H1 (cell line): Measurements from ENCODE around the gene MRPL22. TPM values are rescaled to one million over a fixed set of nuclear protein-coding genes. Genes with fewer than 3 reads are reported as not detected.

ENCODE experiments used
- BRCA1 ChIP-seq: IDR thresholded peaks from 2 replicates; pipeline ENCODE4 v1.6.1; 2012; ENCODE audit warnings: low read depth, low read length, improper control_type of control experiment
- CBX5 ChIP-seq: fragments of 300-800, 300-1000 bp; sonication (generic); IDR thresholded peaks from 2 replicates; pipeline ENCODE4 v1.7.1; 2016; ENCODE audit warnings: antibody characterized with exemption, low read length, low read depth
- EP300 ChIP-seq, 2 experiments: IDR thresholded peaks; 1 replicate in 1 of 2; 2 replicates in 1 of 2; pipeline ENCODE4 v1.6.1; 2011 to 2012; ENCODE audit warnings: low read depth in 2 of 2, low read length in 2 of 2, mild to moderate bottlenecking in 2 of 2, borderline replicate concordance in 1 of 2, inconsistent platforms in 1 of 2, moderate library complexity in 1 of 2
- JUN ChIP-seq: IDR thresholded peaks from 2 replicates; pipeline ENCODE4 v1.6.1; 2011; ENCODE audit warnings: low read depth, mild to moderate bottlenecking, improper control_type of control experiment, low read length
- MAFK ChIP-seq: IDR thresholded peaks from 2 replicates; pipeline ENCODE4 v1.6.1; 2012; ENCODE audit warnings: low read depth, mild to moderate bottlenecking, improper control_type of control experiment, low read length
- POU5F1 ChIP-seq: IDR thresholded peaks from 2 replicates; pipeline ENCODE4 v1.6.1; 2011; ENCODE audit warnings: low read depth, mild to moderate bottlenecking, low read length, moderate library complexity
- RXRA ChIP-seq: IDR thresholded peaks from 2 replicates; pipeline ENCODE4 v1.6.1; 2011; ENCODE audit warnings: low read depth, mild to moderate bottlenecking, low read length, moderate library complexity; ENCODE audit not compliant: insufficient read depth
- SP4 ChIP-seq: IDR thresholded peaks from 2 replicates; pipeline ENCODE4 v1.6.1; 2012; ENCODE audit warnings: low read length, inconsistent platforms
- polyA plus RNA-seq, 7 experiments: library from polyadenylated mRNA; depleted of rRNA in 3 of 7; stranded (reverse) in 5 of 7; unstranded in 2 of 7; fragments of >200 nt in 5 of 7; fragments of 200-250 nt in 2 of 7; gene quantifications; 1 replicate in 5 of 7; 2 replicates in 1 of 7; 4 replicates in 1 of 7; pipeline versions ENCODE4 v1.2.1 to v1.2.3, GENCODE V29; 2011 to 2013; ENCODE audit warnings: missing spikeins in 2 of 7, mixed read lengths in 2 of 7
- total RNA-seq: library from RNA; stranded (reverse); fragmentation: NEBNext Ultra II Directional; extraction: Animal tissue kit (Norgen Biotek cat#: 25700); gene quantifications from 2 replicates; pipeline ENCODE4 v1.2.1, GENCODE V29; 2021

The MRPL22 gene
- total and polyA plus RNA-seq, 2 of the 8 experiments (the other 6 are each of a cell fraction or from before 2014, with no cell fraction given), result 46.8 to 65.6 TPM

- TF ChIP-seq SP4 (no peak), RXRA (no peak), EP300 (IDR thresholded peaks at IDR 0.05; ENCODE audit: borderline replicate concordance in 1 of 2, low read depth in 2 of 2, low read length in 2 of 2) (no peak), MAFK (no peak), BRCA1 (no peak), POU5F1 (no peak), CBX5 (no peak), JUN (no peak)
These were observed 8.9 kb downstream of the MRPL22 start (continued) for GRCh38 chr5:154949781-154950180.
